T-helper 22 cell (primary cell): ENCODE data around the gene APLF.
"Not testable (repeated sequence)": the region's sequence is repeated elsewhere in the genome, so short reads cannot be mapped to it uniquely, and the experiment has no call there.

Source experiments
- DNase-seq: peaks from one replicate; pipeline ENCODE4 v3.0.0-alpha.2; 2020; ENCODE audit warnings: low read depth

Gene APLF

GRCh38 chr2:68529651-68530050 is 62.3 kb downstream of the APLF start:
- DNase-seq, result not testable (repeated sequence)

- no peak for DNase-seq
These were observed 68.6 kb downstream of the APLF start for GRCh38 chr2:68536000-68536399.

- DNase-seq, result no peak
These were observed 69.6 kb downstream of the APLF start for GRCh38 chr2:68537011-68537410.

GRCh38 chr2:68537809-68538208 is 70.4 kb downstream of the APLF start:
- no peak for DNase-seq

- no peak for DNase-seq
These were observed 77.4 kb downstream of the APLF start for GRCh38 chr2:68544811-68545210.

- DNase-seq, result no peak
These were observed 81.0 kb downstream of the APLF start for GRCh38 chr2:68548396-68548795.

GRCh38 chr2:68553098-68553497 is 85.7 kb downstream of the APLF start:
- no peak for DNase-seq

GRCh38 chr2:68555425-68556206 is 88.2 kb downstream of the APLF start:
- DNase-seq, result not testable (repeated sequence)

- no peak for DNase-seq
These were observed 89.0 kb downstream of the APLF start for GRCh38 chr2:68556381-68556780.

- DNase-seq, result no peak
These were observed 91.2 kb downstream of the APLF start for GRCh38 chr2:68558576-68558975.

- DNase-seq, result no peak
These were observed 92.3 kb downstream of the APLF start for GRCh38 chr2:68559692-68560091.

- DNase-seq, result no peak
These were observed 93.2 kb downstream of the APLF start for GRCh38 chr2:68560545-68560944.

- no peak for DNase-seq
These were observed 94.0 kb downstream of the APLF start for GRCh38 chr2:68561372-68561771.

GRCh38 chr2:68562934-68563333 is 95.5 kb downstream of the APLF start:
- DNase-seq, result no peak

- no peak for DNase-seq
These were observed 97.0 kb downstream of the APLF start for GRCh38 chr2:68564426-68564825.

GRCh38 chr2:68565273-68565672 is 97.9 kb downstream of the APLF start:
- no peak for DNase-seq

GRCh38 chr2:68565858-68566257 is 98.5 kb downstream of the APLF start:
- no peak for DNase-seq

- no peak for DNase-seq
These were observed 99.0 kb downstream of the APLF start for GRCh38 chr2:68566362-68566761.

GRCh38 chr2:68568116-68568515 is 100.7 kb downstream of the APLF start:
- DNase-seq, result no peak

GRCh38 chr2:68569604-68570003 is 102.2 kb downstream of the APLF start:
- no peak for DNase-seq

GRCh38 chr2:68570434-68570833 is 103.0 kb downstream of the APLF start:
- DNase-seq, result not testable (repeated sequence)

- no peak for DNase-seq
These were observed 106.9 kb downstream of the APLF start for GRCh38 chr2:68574202-68574791.

- DNase-seq, result no peak
These were observed 109.8 kb downstream of the APLF start for GRCh38 chr2:68577183-68577582.

GRCh38 chr2:68579689-68580088 is 112.3 kb downstream of the APLF start:
- no peak for DNase-seq
